GM18873 (cell line): Measurements from ENCODE around the gene STK11IP.

Experiments
- ATAC-seq: cut with Tn5 transposase; IDR thresholded peaks from one replicate; pipeline ENCODE4 v1.9.1; 2021; ENCODE audit warnings: mild to moderate bottlenecking, moderate library complexity, moderate number of reproducible peaks; ENCODE audit not compliant: unreplicated experiment, low FRiP score

Gene STK11IP

GRCh38 chr2:219575566-219576504, 21.8 kb upstream of the STK11IP start:
- ATAC-seq: no peak

GRCh38 chr2:219576505-219577388, 20.9 kb upstream of the STK11IP start:
- ATAC-seq: no peak

GRCh38 chr2:219578811-219579613, 18.6 kb upstream of the STK11IP start:
- no peak for ATAC-seq

DNA sequence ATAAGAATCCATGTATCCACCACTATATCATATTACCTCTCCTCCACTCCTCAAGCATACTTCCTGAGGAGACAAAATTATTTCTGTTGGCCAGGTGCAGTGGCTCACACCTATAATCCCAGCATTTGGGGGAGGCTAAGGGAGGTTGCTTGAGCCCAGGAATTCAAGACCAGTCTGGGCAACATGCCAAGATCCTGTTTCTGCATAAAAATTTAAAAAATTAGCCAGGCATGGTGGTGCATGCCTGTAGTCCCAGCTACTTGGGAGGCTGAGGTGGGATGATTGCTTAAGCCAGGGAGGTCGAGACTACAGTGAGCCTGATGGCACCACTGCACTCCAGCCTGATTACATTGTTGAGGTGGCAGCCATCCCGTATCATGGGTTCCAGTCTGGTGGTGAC, 16.3 kb upstream of the STK11IP start:
- ATAC-seq: no peak

- ATAC-seq: no peak
Observed at GRCh38 chr2:219591091-219591490, 6.6 kb upstream of the STK11IP start.

GRCh38 chr2:219592736-219593135, 4.9 kb upstream of the STK11IP start:
- no peak for ATAC-seq

- no peak for ATAC-seq
Observed at GRCh38 chr2:219593154-219593553, 4.5 kb upstream of the STK11IP start.

GRCh38 chr2:219595256-219595655, 2.4 kb upstream of the STK11IP start:
- ATAC-seq: no peak

DNA sequence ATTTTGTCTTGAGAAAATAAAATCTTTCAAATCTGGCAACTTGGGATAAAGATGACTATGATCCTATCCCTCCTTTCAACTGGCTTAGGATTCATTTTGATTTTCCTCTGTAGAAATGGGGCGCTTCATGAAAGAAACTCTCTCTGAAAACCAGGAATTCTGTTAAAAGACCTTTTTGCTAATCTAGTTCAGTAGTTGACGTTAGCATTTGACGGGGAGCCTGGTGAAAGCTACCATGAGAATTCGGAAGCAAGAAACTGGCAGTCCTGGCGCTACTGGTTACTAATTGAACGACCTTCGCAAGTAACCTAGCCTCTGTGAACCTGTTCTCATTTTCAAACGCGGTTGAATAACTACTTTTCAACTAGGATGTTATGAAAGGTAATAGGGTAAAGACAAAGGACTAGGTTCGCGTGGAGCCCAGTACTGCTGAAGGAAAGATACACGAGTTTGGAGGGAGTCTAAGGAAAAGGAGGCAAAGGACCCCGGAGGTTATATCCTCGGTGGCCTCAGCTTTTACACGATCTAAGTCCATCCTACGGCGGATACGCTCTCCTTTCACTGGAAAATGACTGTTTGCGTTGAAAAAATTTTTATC, 604 bp upstream of the STK11IP start:
- ATAC-seq: peak; percentile 8

DNA sequence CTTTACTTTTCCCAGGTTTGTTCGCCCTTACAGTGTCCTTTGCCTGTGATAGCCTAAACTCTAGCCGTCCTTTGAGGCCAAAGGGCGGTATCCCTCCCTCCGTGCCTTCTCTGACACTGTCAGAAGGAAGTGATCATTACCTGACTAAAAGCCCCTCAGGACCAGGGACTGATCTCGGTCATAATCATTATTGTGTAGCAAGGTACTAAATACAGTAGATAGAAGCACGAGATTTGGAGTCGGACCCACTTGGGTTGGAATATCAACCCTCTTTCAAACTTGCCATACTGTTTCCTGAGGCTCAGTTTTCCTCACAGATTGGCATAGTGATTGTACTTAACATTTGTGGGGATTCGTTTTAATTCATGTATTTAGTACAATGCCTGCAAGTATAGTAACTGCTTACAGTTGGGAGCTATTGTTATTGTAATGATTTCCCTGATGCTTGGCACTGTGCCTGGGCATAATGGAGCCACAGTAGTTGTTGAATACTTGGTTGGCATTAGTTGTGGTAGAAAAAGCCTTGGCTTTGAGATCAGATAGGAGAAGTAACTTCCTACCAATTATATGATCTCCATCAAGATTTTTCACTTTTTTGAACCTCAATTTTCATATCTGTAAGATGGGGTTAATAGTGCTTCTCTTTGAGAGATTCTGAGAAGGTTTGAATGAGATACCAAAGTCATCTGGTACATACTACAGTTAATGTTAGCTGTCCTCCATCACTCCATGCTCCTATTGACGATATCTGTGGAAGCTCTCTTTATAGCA, 836 bp downstream of the STK11IP start:
- no peak for ATAC-seq

GRCh38 chr2:219603771-219604170, 6.1 kb downstream of the STK11IP start:
- no peak for ATAC-seq

DNA sequence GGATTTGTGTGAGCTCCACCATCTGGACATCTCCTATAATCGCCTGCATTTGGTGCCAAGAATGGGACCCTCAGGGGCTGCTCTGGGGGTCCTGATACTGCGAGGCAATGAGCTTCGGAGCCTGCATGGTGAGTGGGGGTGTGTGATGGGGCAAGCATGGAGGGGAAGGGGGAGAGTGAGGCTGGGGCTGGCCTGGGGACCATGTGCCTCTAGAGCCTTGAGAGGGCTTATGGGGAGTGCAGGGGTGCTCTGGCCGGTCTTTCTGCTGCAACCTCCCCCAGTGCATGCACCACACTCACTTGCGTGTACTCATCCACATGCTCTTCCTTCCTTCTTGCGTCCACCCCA, 7.9 kb downstream of the STK11IP start:
- no peak for ATAC-seq

DNA sequence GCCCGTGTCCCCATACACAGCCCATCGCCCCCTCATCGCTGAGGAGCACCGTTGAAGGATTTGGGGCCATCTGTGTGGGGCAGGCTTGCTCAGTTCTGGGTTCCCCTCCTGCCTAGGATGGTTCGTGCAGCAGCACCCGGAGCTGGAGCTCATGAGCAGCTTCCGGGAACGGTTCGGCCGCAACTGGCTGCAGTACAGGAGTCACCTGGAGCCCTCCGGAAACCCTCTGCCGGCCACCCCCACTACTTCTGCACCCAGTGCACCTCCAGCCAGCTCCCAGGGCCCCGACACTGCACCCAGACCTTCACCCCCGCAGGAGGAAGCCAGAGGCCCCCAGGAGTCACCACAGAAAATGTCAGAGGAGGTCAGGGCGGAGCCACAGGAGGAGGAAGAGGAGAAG, 10.3 kb downstream of the STK11IP start:
- no peak for ATAC-seq

- no peak for ATAC-seq
Observed at GRCh38 chr2:219608399-219608964, 10.8 kb downstream of the STK11IP start.

DNA sequence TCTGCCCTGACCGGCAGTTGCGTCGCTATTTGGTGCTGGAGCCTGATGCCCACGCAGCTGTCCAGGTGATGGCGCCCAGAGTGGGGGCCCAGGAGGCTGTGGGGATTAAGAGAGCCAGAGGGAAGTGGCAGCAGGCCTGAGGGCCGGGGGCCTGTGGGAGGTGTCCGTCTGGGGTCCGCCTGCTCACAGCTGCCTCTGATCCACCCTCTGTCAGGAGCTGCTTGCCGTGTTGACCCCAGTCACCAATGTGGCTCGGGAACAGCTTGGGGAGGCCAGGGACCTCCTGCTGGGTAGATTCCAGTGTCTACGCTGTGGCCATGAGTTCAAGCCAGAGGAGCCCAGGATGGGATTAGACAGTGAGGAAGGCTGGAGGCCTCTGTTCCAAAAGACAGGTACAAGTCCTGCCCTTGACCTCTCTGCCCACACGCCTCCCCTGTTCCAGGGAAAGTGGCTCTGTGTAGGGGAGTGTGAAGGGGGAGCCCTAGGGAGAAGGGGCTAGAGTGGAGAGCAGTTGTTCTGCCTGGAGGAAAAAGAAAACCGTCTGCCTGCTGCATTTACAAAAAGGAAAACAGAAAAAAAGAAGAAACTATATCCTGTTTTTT, 11.6 kb downstream of the STK11IP start:
- no peak for ATAC-seq

- no peak for ATAC-seq
Observed at GRCh38 chr2:219611306-219611705, 13.6 kb downstream of the STK11IP start.

GRCh38 chr2:219611866-219612576, 14.4 kb downstream of the STK11IP start:
- ATAC-seq: no peak
